Adrenal gland (tissue), 12 donors: ENCODE data around the gene TBC1D32. TPM values are rescaled to one million over a fixed set of nuclear protein-coding genes. Genes with fewer than 3 reads are reported as not detected.

Experiments used
- DNase-seq, 7 donors: peaks; one replicate each; pipeline ENCODE4 v3.0.0-alpha.2; 2019 to 2020
- H3K27ac ChIP-seq, 5 donors: fragments of 200-600 bp; sonication (generic) in 4 of 5; 1 replicate in 3 of 5; 2 replicates in 2 of 5; pipeline versions ENCODE4 v1.5.1 to v1.8.0; 2016 to 2020; ENCODE audit warnings: mild to moderate bottlenecking in 1 of 5
- H3K27me3 ChIP-seq: fragments of 200-600 bp; 2 replicates; pipeline ENCODE4 v1.8.0; 2021
- H3K36me3 ChIP-seq, 2 donors: fragments of 200-600 bp; replicated peaks in 1 of 2; 1 replicate in 1 of 2; 2 replicates in 1 of 2; pipeline versions ENCODE4 v1.5.1 to v1.8.0; 2018 to 2022
- H3K4me1 ChIP-seq, 2 donors: fragments of 200-600 bp; replicated peaks in 1 of 2; 1 replicate in 1 of 2; 2 replicates in 1 of 2; pipeline versions ENCODE4 v1.5.1 to v1.8.0; 2018 to 2021
- H3K4me3 ChIP-seq, 4 donors: fragments of 200-600 bp; sonication (generic) in 3 of 4; one replicate each; pipeline ENCODE4 v1.5.1; 2016 to 2018
- H3K9me3 ChIP-seq, 3 donors: fragments of 200-600 bp; sonication (generic) in 1 of 3; replicated peaks in 1 of 3; 1 replicate in 2 of 3; 2 replicates in 1 of 3; pipeline versions ENCODE4 v1.5.1 to v1.8.0; 2016 to 2021
- POLR2A ChIP-seq, 2 donors: fragments of 450-650 bp; IDR thresholded peaks; one replicate each; pipeline ENCODE4 v1.6.1; 2017; ENCODE audit warnings: antibody characterized with exemption in 2 of 2, mild to moderate bottlenecking in 2 of 2, moderate library complexity in 1 of 2
- WGBS, 4 donors: extraction: QIAGEN DNeasy Blood & Tissue Kit in 2 of 4; methylation state at CpG; one replicate each; pipeline versions ENCODE4 v1.1.5 to v1.1.7; 2013 to 2017; 5-methylcytosine and 5-hydroxymethylcytosine counted together
- intact Hi-C, 2 donors: fragments of 100-400 bp; cut with DNase I; formaldehyde crosslinking; loops; one replicate each; pipeline versions ENCODE4 v1.14.1 to v1.15.0; 2022 to 2023
- polyA plus RNA-seq, 3 donors: library from polyadenylated mRNA; stranded (reverse); fragments of 200-250 nt in 2 of 3; fragments of 350-450 nt in 1 of 3; fragmentation: Illumina TruSeq in 1 of 3; extraction: RNeasy Lipid Tissue Mini Kit (QIAGEN cat#74804) in 1 of 3; gene quantifications; one replicate each; pipeline ENCODE4 v1.2.3, GENCODE V29; 2013 to 2014
- total RNA-seq, 9 donors: library from RNA; depleted of rRNA in 4 of 9; stranded (reverse); fragments of >200 nt in 4 of 9; fragments of 120-200 nt in 1 of 9; fragmentation: NEBNext Ultra II Directional in 1 of 9; extraction: Animal tissue kit (Norgen Biotek cat#: 25700) in 1 of 9; gene quantifications; one replicate each; pipeline versions ENCODE4 v1.1.0 to v1.2.4, GENCODE V29; 2013 to 2023
- TF ChIP-seq, protein P1 (sequence below), 6 experiments: fragments of 450-650 bp in 4 of 6; fragments of 200-600 bp in 2 of 6; sonication (generic) in 1 of 6; IDR thresholded peaks; 1 replicate in 5 of 6; 2 replicates in 1 of 6; pipeline versions ENCODE4 v1.5.1 to v1.8.0; 2016 to 2021; ENCODE audit warnings: antibody characterized with exemption in 6 of 6, mild to moderate bottlenecking in 2 of 6, moderate library complexity in 1 of 6
- donor health status: healthy with polysubstance abuse.
- donor health status: Bipolar disorder and iron deficiency.
- donor health status: DM: yes; HTN: yes; CAD: no.
- donor health status: DM: no; HTN: no; CAD: no.
- donor health status: DM: no; HTN: no; CAD: no.
- donor health status: DM: yes; HTN: yes; CAD: no.

The TBC1D32 gene
- total and polyA plus RNA-seq, 12 donors, result 1.9 to 41.5 (median 9.0) TPM

DNA sequence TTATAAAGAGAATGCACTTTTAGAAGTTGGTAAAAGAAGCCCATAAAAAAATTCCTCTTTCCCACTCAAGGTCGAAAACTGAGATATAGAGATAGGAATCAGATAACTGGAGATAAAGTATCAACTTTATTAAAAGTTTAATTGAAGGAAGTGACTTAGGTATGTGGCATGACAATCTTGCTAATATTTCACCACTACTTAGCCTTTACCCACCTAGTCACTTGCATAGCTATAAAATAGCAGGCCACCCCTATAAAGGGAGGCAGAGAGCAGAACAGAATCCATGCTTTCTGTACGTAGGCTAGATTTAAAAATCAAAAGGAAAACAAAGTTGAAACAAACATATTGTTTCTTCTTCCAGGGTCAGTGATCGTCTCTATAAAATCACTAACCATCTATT, 13.2 kb upstream of the TBC1D32 start:
- no peak for DNase-seq
- no peaks in the 10 kb centered on the region for H3K9me3 ChIP-seq
- intact Hi-C loops, result no loop called here
- H3K36me3 ChIP-seq, result no peaks in the 10 kb centered on the region
- no peaks in the 10 kb centered on the region for H3K27me3 ChIP-seq
- peak overlapping the region; percentile 20 to 56 (median 26) for H3K27ac ChIP-seq
- TF ChIP-seq POLR2A (IDR thresholded peaks at IDR 0.05), result no peak
- TF ChIP-seq, protein P1, sequence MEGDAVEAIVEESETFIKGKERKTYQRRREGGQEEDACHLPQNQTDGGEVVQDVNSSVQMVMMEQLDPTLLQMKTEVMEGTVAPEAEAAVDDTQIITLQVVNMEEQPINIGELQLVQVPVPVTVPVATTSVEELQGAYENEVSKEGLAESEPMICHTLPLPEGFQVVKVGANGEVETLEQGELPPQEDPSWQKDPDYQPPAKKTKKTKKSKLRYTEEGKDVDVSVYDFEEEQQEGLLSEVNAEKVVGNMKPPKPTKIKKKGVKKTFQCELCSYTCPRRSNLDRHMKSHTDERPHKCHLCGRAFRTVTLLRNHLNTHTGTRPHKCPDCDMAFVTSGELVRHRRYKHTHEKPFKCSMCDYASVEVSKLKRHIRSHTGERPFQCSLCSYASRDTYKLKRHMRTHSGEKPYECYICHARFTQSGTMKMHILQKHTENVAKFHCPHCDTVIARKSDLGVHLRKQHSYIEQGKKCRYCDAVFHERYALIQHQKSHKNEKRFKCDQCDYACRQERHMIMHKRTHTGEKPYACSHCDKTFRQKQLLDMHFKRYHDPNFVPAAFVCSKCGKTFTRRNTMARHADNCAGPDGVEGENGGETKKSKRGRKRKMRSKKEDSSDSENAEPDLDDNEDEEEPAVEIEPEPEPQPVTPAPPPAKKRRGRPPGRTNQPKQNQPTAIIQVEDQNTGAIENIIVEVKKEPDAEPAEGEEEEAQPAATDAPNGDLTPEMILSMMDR (IDR thresholded peaks at IDR 0.05), result no peak
- 46 to 54% (median 51%) methylated on average over 3 of the region's 3 CpGs for WGBS, 4 donors
- H3K4me3 ChIP-seq, result peak overlapping the region in 1 of 4 donors; percentile 21
- H3K4me1 ChIP-seq, result peaks cover 6 to 15% of the 10 kb centered on the region in 2 donors

DNA sequence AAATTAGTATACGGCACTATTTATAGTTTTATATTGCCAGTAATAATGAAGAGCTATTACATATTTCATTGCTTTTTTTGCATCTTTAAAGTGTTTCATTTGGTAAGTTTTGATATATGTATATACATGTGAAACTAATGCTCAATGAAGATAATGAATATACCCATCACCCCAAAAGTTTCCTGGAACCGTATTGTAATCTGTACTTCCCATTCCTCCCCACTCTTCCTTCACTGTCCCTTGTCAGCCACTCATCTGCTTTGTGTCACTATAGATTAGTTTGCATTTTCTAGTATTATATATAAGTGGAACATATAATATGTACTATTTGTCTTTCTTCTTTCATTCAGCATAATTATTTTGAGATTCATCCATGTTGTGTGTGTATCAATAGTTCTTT, 10.3 kb upstream of the TBC1D32 start:
- no peaks in the 10 kb centered on the region for H3K27me3 ChIP-seq
- H3K4me1 ChIP-seq, result peaks cover 6 to 15% of the 10 kb centered on the region in 2 donors
- H3K36me3 ChIP-seq, result no peaks in the 10 kb centered on the region
- H3K4me3 ChIP-seq, result no peak overlapping the region
- TF ChIP-seq, protein P1 (IDR thresholded peaks at IDR 0.05), result no peak
- TF ChIP-seq POLR2A (IDR thresholded peaks at IDR 0.05), result no peak
- WGBS, 4 donors, result 89 to 97% (median 93%) methylated on average over 2 of the region's 2 CpGs
- H3K9me3 ChIP-seq, result no peaks in the 10 kb centered on the region
- no peak overlapping the region for H3K27ac ChIP-seq
- intact Hi-C loops, result no loop called here
- no peak for DNase-seq

DNA sequence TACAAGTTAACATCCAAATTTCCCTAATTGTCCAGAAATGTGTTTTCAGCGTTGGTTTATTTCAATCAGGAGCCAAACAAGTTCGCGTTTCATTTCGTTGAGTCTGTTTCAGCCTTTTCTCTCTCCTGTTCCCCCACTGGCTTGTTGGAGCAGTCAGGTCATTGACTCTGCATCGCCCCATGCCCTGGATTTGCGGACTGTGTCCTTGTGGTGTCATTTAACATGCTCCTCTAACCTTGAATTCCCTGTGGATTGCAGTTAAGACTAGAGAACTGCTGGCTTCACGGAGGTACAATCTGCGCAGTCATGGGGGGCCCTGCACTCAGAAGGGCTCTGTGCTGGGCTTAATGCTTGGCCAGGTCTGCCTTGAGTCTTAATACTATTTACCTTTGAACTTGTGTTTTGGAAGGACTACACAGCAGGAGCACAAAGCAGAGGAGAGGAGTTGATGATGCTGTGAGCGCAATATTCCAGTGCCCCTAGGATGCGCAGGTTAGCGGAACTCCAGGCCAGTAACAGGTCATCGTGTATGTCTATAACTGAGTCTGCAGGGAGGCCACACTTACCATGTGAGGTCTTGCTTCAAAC, 5.5 kb upstream of the TBC1D32 start:
- Histone ChIP-seq H3K36me3 (no peaks in the 10 kb centered on the region), H3K9me3 (no peaks in the 10 kb centered on the region), H3K27me3 (no peaks in the 10 kb centered on the region), H3K4me1 (no peaks in the 10 kb centered on the region), H3K27ac (no peak overlapping the region), H3K4me3 (no peak overlapping the region)
- whole genome bisulfite sequencing, 4 donors, result 69 to 77% (median 70%) methylated on average over 8 to 12 of the region's 12 CpGs
- intact Hi-C loops, result no loop called here
- no peak for DNase-seq
- TF ChIP-seq, protein P1 (IDR thresholded peaks at IDR 0.05), result no peak
- no peak for TF ChIP-seq POLR2A (IDR thresholded peaks at IDR 0.05)

DNA sequence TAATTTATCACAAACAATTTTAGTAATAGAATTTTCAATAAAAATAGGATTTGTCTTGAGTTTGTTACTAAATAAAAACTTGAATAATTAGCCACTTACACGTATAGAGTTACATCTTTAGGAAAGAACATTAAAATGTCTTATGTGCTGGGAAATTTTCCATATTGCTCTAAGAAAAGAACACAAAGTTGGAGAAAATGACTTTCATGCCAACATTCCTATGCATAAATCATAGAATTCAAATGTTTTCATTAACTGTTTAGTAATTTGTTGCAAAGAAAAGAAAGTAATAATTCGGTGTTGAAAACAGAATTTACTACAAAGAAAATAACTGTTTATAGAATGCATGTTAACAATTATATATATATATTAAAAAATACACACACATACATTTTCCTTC, 4.7 kb upstream of the TBC1D32 start:
- Histone ChIP-seq H3K4me3 (no peak overlapping the region), H3K9me3 (no peaks in the 10 kb centered on the region), H3K4me1 (peaks cover 0 to 2% of the 10 kb centered on the region in 2 donors), H3K36me3 (no peaks in the 10 kb centered on the region), H3K27ac (no peak overlapping the region), H3K27me3 (no peaks in the 10 kb centered on the region)
- DNase-seq, result no peak
- 67 to 82% (median 81%) methylated on average over 2 of the region's 2 CpGs for WGBS, 4 donors
- intact Hi-C loops, result no loop called here
- no peak for TF ChIP-seq POLR2A (IDR thresholded peaks at IDR 0.05)

DNA sequence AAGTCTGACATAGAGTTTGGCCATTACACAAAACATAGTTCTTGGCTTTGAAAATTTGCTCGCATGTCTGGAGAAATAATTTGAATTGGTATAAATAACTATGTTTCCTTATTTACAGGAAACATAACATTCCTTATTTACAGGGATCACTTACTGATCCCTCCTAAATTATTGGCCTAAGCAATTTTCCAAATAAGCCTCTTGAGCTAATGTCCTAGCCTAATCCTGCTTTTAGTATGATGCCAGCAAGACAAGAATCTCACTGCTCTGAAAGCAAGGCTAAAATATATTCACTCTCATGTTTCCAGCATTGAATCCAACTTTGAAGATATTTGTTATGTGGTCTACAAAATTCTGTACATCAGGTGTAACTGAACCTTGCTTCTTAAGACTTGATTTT, 4.1 kb upstream of the TBC1D32 start:
- intact Hi-C loops, result no loop called here

More for the DNA sequence above, 4.1 kb upstream of the TBC1D32 start:
- TF ChIP-seq POLR2A (IDR thresholded peaks at IDR 0.05), result no peak
- TF ChIP-seq, protein P1 (IDR thresholded peaks at IDR 0.05), result no peak
- H3K27ac ChIP-seq, result no peak overlapping the region
- H3K36me3 ChIP-seq, result no peaks in the 10 kb centered on the region
- H3K4me3 ChIP-seq, result no peak overlapping the region
- no peaks in the 10 kb centered on the region for H3K9me3 ChIP-seq
- no peak for DNase-seq
- WGBS, 4 donors, result 80 to 97% (median 90%) methylated on average over 1 of the region's 1 CpG
- H3K4me1 ChIP-seq, result peaks cover 0 to 5% of the 10 kb centered on the region in 2 donors
- no peaks in the 10 kb centered on the region for H3K27me3 ChIP-seq
